Stimulated activated CD4-positive, alpha-beta T cell treated with anti-CD3 and anti-CD28 coated beads, TNF-alpha, amount 100 ng/mL, for 4 hours (primary cell): ENCODE measurements around the gene IRAK1BP1.
"Not testable (repeated sequence)": the region's sequence is repeated elsewhere in the genome, so short reads cannot be mapped to it uniquely, and the experiment has no call there.

Experiments used
- DNase-seq, 3 experiments: peaks; one replicate each; pipeline ENCODE4 v3.0.0-alpha.2; 2020; ENCODE audit warnings: low read depth in 3 of 3

The IRAK1BP1 gene

DNA sequence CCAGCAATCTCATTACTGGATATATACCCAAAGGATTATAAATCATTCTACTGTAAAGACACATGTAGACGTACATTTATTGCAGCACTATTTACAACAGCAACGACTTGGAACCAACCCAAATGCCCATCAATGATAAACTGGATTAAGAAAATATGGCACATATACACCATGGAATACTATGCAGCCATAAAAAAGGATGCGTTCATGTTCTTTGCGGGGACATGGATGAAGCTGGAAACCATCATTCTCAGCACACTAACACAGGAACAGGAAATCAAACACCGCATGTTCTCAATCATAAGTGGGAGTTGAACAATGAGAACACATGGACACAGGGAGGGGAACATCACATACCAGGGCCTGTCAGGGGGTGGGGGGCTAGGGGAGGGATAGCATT lies 22.6 kb downstream of the IRAK1BP1 start:
- not testable (repeated sequence) for DNase-seq

DNA sequence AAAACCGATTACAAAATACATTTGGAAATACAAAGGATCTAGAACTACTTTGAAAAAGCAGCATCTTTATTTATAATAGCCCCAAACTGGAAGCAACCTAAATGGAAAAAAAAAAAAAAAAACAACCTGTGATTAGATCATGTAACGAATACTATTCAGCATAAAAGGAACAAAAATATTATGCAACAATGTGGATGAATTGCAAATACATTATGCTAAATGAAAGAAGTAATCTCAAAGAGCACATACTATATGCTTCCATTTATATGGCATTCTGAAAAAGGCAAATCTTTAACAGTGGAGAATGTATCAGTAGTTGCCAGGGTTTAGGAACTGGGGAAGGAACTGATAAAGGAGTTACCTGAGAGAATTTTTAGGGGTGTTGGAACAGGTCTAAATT lies 28.9 kb downstream of the IRAK1BP1 start:
- DNase-seq, result no peak

DNA sequence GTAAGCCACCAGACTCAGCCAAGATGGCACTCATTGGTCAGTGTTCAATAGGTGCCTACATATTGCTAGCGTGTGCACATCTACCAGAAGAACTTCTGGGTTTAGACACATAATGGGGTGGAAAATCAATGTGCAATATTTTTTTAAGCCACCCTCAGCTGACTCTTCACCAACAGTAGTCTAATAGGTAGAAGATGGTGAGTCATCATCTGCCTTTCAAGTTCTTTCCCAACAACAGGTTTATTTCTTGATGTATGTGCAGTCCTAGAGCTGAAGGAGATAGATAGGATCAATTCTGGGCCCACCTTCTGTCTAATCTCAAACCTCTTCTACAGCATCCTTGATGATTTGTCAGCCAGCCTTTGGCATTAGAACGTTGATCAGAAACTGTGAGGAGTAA lies 41.3 kb downstream of the IRAK1BP1 start:
- no peak for DNase-seq

DNA sequence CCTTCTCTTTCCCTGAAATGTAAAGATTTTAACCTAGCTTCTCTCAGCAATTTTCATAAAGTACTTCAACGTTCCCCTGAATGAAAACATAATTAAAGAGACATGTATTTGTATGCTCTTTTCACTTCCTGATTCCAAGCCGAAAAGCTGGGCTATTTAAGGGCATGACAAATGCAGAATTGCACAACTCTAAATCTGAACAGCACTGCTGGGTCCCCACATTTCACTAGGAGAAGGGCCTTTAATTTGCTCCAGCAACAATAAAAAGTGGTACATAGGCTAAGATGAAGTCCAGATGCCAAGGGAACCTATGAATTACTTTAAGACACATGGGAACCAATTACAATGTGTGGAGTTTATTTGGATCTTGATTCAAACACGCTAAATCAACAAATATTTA lies 42.0 kb downstream of the IRAK1BP1 start:
- DNase-seq, result no peak

DNA sequence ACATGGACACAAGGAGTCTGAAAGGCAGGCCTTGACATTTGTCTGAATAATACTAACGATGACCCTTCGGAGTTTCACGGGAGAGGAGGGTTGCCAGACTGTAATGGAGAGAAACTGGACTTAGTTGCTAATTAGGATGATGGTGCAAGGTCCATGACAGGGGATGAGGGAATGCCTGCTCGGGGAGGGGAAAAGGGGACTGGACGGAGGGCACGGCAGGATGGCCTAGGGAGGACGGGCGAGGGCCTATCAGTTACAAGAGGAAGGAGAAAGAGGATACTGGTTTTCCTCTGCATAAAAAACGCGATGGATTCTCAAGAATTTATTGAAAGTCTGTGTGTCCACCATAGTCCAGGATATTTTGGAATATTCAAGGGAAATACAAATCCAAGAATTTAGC lies 42.7 kb downstream of the IRAK1BP1 start:
- DNase-seq, result no peak

DNA sequence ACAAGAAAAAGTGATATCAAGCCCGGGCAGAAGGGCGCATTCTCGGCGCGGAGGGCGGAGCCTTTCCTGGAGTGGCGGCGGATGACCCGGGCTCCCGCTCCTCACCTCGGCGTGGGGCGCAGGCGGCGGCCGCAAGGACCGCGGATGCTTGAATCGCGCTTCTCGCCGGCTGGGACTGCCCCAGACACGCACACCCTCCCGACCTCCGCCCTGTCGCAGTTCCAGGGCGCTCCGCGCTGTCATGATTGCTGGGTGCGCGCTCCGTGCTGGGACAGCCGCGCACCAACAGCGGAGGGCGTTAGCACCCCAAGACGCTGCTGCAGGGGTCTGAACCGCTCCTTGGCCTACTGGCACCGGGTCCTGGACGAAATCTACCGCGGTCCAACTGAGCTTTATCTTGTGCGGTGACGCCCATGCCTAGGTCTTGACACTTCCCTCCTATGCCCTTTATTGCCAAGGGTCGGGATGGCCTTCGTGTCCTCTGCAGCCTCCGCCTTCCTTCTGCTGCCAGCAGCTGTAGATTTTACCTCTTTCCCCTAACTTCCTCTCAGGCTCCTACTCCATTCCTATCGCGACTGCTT lies 43.3 kb downstream of the IRAK1BP1 start:
- DNase-seq, result no peak

DNA sequence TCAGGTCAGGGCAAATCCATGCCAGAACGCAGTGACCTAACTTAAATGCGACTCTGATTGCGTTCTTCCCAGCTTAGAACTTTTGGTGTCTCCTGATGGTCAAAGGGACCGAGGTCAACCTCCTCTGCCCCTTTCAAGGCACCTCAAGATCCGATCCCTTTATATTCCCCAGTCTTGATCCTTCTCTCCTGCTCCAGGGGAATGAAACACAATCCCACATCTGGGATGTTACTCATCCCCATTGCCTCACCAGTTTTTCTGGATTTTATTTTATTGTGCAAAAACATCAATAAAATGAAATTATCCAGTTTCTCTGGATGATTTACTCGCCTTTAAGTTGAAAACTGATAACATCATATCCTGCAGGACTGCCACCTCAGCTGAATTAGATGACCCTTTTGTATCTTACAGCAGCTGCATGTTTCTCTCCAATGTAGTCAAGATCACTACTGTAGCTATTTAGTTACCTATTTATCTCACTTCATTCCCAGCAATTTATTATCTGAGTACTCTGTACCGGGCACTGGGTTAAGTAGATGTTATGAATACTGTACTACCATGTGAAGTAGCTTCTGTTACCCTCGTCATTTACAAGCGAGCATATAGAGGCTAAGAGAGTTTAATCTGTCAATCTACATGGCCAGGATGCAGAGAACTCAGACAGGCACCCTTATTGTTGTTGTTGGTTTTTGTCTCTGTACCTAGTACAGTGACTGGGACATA lies 44.0 kb downstream of the IRAK1BP1 start:
- DNase-seq, result no peak

DNA sequence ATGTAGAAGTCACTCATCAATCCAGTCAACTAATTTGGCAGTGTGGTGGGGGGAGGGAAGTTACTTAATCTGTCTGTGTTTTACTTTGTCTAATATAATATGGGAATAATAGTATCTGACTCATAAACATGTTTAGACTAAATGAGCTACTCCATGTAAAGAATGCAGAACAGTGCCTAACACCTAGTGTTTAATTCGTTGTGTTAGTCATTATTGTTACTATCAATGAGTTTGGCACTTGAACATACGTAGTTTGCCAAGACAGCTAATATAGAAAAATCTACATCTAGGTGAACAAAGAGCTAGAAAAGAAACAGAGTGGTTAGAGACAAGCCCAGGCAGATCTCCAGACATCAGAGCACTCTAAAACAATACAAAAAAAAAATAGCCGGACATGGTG lies 49.1 kb downstream of the IRAK1BP1 start:
- no peak for DNase-seq

DNA sequence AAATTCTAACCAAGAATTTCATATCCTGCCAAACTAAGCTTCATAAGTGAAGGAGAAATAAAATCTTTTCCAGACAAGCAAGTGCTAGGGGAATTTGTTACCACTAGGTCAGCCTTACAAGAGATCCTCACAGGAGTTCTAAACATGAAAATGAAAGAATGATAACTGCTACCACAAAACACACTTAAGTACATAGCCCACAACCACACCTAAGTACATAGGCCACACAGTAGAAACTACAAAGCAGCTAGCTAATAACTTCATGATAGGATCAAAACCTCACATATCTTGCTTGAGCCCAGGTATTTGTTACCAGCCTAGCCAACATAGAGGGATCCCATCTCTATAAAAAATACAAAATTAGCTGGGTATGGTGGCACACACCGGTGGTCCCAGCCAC lies 50.4 kb downstream of the IRAK1BP1 start:
- DNase-seq, result no peak

DNA sequence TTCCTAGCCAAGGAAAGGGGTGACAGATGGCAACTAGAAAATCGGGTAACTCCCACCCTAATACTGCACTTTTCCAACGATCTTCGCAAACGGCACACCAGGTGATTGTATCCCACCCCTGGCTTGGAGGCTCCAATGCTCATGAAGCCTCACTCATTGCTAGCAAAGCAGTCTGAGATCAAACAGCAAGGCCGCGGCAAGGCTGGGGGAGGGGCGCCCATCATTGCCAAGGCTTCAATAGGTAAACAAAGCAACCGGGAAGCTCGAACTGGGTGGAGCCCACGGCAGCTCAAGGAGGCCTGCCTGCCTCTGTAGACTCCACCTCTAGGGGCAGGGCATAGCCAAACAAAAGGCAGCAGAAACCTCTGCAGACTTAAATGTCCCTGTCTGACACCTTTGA lies 53.8 kb downstream of the IRAK1BP1 start:
- not testable (repeated sequence) for DNase-seq

DNA sequence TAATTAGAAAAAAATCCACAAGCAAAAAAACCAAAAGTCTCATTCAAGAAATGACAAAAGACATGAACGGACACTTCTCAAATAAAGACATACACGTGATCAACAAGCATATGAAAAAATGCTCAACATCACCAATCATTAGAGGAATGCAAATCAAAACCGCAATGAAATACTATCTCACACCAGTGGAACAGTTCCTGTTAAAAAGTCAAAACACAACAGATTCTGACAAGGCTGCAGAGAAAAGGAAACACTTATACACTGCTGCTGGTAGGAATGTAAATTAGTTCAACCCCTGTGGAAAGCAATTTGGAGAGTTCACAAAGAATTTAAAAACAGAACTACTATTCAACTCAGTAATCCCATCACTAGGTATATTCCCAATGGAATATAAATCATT lies 58.0 kb downstream of the IRAK1BP1 start:
- no peak for DNase-seq

DNA sequence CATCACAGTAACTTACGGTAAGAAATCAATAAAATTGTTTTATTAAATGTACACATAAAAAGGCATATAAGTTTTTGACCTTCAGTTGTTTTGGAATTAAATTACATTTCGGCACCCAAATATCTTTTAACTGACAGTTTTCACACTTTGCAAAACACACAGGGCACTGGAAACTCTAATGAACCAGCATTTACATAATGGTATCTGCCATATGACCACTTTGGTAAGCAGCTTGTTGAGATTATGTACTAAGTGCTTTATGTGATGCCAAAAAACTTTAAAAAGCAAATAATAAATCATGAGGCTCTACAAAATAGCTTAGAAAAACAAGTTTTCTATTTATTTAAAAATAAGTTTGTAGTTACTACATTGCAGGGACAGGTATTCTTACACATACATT lies 68.2 kb downstream of the IRAK1BP1 start:
- no peak for DNase-seq

DNA sequence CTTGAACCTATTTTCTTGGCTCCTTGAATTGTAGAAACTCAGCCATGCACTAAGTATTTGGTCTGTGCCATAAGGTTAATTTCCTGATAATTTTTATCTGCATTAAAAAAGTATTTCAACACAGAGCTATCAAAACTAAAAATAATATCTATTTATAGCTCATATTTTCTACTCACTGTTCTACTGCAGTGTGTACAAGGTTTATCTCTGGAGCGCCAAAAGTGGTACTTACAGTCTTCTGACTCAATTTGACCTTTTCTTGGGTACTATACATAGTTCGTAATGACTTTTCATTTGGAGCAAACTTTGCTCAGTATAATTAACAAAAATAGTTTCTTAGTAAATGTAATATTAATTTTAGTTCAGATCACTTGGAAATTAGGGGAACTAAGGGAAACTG lies 69.2 kb downstream of the IRAK1BP1 start:
- no peak for DNase-seq

DNA sequence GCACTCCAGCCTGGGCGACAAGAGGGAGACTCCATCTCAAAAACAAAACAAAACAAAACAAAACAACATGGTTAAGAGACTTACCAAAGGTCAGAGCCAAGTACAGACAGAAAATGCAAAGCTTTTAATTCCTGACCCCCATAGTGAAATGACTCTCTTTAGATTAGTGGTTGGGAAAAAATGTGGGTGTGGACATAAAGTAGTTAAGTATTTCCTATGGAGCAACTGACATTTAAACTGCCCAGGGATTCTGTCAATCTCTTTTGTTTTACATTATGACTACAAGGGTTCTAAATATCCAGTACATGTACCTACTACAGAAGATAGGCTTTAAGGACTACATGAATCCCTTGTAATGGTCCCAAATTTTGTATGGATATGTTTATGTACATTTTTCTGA lies 75.1 kb downstream of the IRAK1BP1 start:
- no peak for DNase-seq

DNA sequence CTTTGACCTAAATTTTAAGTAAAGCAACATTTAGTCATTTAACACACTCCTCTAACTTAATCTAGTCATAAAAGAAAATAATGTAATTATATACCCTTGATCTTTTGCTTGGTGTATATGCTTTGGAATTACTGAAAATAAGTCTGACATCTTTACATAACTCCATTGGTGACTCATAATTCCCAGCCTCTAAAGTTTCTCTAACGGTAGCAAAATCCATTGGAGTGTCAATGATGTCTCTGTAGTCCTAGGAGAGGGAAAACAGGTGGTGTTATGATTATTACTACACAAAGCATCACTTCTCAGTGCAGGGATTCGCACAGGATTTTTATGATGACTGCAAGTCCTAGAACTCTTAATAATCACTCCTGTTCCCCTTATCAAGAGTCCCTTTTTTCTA lies 80.2 kb downstream of the IRAK1BP1 start:
- no peak for DNase-seq

DNA sequence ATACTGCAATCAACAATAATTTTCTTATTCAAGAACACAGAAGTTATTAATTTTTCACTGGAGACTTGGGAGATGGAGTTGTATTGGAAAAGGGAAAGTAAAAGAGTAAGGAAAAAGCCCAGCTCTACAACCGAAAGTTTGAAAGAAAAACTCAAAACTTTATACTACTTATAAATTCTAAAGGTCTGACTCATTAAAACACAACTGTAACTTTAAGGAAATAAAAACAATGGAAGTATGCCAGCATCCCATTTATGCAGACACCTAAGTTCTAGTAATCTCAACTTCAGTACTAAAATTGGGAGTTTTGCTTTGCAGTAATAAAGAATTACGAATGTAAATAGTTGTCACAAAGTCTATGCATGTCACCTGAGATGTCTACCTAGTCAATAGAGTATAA lies 80.6 kb downstream of the IRAK1BP1 start:
- DNase-seq, result no peak

DNA sequence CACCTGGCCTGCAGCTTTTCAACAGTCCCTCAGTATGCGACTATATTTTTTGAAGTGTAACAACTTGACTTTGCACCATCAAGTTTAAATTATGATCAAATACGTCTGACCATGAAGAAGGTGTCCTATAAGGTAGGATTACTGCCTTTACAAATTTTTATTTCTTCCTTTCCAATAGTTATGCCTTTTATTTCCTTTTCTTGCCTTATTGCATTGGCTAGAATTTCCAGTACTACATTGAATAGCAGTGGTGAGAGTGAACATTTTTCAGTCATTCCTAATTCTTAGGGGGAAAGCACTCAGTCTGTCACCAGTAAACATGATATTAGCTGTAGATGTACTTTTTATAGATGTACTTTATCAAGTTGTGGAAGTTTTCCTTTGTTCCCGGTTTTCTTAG lies 81.4 kb downstream of the IRAK1BP1 start:
- no peak for DNase-seq

DNA sequence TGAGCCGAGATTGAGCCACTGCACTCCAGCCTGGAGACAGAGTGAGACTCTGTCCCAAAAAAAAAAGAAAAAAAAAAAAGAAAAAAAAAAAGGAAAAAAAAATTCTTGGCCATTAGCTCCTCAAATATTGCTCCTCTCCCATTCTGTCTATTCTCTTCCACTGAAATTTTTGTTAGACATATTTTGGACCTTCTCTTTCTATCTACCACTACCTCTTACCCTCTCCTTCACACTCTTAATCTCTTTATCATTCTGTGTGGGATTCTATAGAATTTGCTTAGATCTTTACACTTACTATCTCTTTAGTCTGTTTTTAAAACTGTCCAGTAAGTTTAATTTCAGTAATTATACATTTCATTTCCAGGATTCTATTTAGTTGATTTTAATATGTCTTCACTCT lies 85.0 kb downstream of the IRAK1BP1 start:
- no peak for DNase-seq
